Small intestine (tissue), 7 donors: ENCODE measurements around the gene RMRP. TPM values are rescaled to one million over a fixed set of nuclear protein-coding genes. Genes with fewer than 3 reads are reported as not detected.

ENCODE experiments used
- DNase-seq, 2 donors: peaks; one replicate each; pipeline versions ENCODE4 v3.0.0 to v3.0.0-alpha.2; 2013
- FAIRE-seq: peaks from 2 replicates; lab custom pipeline; 2012; peaks lifted over from hg19 to GRCh38; lab: Jason Lieb, UNC
- H3K27ac ChIP-seq, 3 donors: one replicate each; pipeline ENCODE4 v1.5.1; 2013; ENCODE audit warnings: low read length in 2 of 3, mild to moderate bottlenecking in 2 of 3, control low read depth in 1 of 3, inconsistent platforms in 1 of 3, low read depth in 1 of 3, moderate library complexity in 1 of 3
- H3K27me3 ChIP-seq, 3 donors: one replicate each; pipeline ENCODE4 v1.6.1; 2013; ENCODE audit warnings: low read length in 3 of 3, inconsistent platforms in 1 of 3; ENCODE audit not compliant: control insufficient read depth in 3 of 3, insufficient read depth in 3 of 3
- H3K36me3 ChIP-seq, 3 donors: one replicate each; pipeline ENCODE4 v1.6.1; 2013; ENCODE audit warnings: low read length in 3 of 3, inconsistent platforms in 1 of 3, low read depth in 1 of 3, mild to moderate bottlenecking in 1 of 3, moderate library complexity in 1 of 3; ENCODE audit not compliant: control insufficient read depth in 3 of 3, insufficient read depth in 2 of 3
- H3K4me1 ChIP-seq, 3 donors: one replicate each; pipeline ENCODE4 v1.6.1; 2013; ENCODE audit warnings: low read length in 2 of 3, inconsistent platforms in 1 of 3, low read depth in 1 of 3, mild to moderate bottlenecking in 1 of 3, moderate library complexity in 1 of 3; ENCODE audit not compliant: control insufficient read depth in 3 of 3, insufficient read depth in 2 of 3
- H3K4me3 ChIP-seq, 3 donors: one replicate each; pipeline ENCODE4 v1.5.1; 2013; ENCODE audit warnings: low read length in 3 of 3, control low read depth in 1 of 3, inconsistent platforms in 1 of 3, low read depth in 1 of 3, mild to moderate bottlenecking in 1 of 3, moderate library complexity in 1 of 3
- H3K9me3 ChIP-seq, 2 donors: one replicate each; pipeline ENCODE4 v1.6.1; 2013; ENCODE audit warnings: low read depth in 1 of 2, low read length in 1 of 2; ENCODE audit not compliant: control insufficient read depth in 2 of 2, insufficient read depth in 1 of 2
- WGBS, 3 donors: extraction: QIAGEN DNeasy Blood & Tissue Kit; methylation state at CpG; one replicate each; pipeline ENCODE4 v1.1.7; 2013; 5-methylcytosine and 5-hydroxymethylcytosine counted together
- polyA plus RNA-seq, 4 donors: library from polyadenylated mRNA; stranded (reverse) in 3 of 4; unstranded in 1 of 4; fragments of 200-250 nt in 3 of 4; fragments of 120-200 nt in 1 of 4; gene quantifications; one replicate each; pipeline versions ENCODE4 v1.2.1 to v1.2.3, GENCODE V29; 2013
- donor health status: healthy with polysubstance abuse.
- donor health status: control.
- donor health status: control.
- donor health status: Bipolar disorder and iron deficiency.
- donor health status: healthy.

RMRP gene
- polyA plus RNA-seq, 4 donors: 269 TPM; not detected in 3

DNA sequence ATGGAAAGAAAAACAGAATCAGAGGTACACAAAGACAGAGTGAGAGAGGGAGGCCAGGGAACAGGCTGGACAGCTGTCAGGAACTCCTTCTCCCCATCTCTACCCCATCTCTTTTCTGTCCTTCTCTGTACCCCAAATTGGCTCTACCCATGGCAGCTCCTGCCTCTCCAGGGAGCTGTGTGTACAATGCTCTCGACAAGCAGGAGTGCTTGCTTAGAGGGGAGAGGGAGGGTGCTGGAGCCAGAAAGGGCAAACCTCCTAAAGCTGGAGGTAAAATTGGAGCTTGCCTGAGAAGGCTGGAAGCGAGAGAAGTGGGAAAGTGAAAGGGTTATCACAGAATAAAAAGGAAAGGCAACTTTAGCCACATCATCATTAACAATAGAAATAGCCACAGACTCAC lies 25.5 kb upstream of the RMRP start:
- Histone ChIP-seq H3K27me3 (no peaks in the 10 kb centered on the region), H3K4me1 (peaks cover 0 to 3% (median 0%) of the 10 kb centered on the region in 3 donors), H3K9me3 (no peaks in the 10 kb centered on the region), H3K36me3 (peaks cover 0 to 45% (median 0%) of the 10 kb centered on the region in 3 donors), H3K4me3 (no peak overlapping the region), H3K27ac (no peak overlapping the region)
- WGBS, 3 donors: 63 to 80% (median 70%) methylated on average over 2 of the region's 2 CpGs
- FAIRE-seq: no peak
- no peak for DNase-seq

DNA sequence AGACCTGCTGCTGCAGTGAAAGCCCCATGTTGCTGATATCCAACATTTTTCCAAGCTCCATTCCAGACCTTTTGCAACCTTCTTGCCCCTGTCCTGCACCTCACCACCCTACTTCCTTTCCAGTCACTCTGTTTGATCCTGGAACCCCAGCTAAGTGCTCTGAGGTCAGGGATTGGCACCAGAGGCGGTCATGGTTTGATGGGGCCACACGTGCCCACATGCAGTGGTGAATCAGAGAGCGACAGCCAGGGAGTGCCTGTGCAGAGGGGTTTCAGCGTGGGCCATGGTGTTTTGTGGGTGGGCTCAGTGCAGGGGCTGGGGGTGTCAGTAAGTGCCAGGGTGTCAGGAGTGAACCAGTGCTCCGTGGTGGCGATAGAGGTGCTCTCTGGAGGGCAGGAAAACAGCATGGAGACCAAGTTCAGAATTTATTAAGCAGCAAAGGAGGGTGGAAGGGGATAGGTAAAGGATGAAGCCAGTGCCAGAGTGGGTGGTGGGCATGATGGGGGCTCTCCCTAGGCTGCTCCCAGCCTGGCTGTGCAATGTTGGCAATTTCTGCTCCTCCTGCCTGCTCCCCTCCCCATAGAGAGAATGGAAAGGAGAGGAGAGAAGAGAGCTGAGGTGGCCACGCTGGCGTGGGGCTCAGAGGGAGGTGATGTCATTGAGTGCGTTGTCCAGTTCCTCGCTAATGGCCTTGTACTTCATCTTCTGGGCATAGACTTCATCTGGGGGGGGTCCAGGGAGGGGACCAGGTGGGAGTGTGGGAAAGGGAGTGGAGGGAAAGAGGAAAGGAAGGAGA lies 24.9 kb upstream of the RMRP start:
- H3K4me3 ChIP-seq: no peak overlapping the region
- no peak overlapping the region for H3K27ac ChIP-seq
- no peak for DNase-seq
- peaks cover 0 to 40% (median 0%) of the 10 kb centered on the region in 3 donors for H3K36me3 ChIP-seq
- no peaks in the 10 kb centered on the region for H3K27me3 ChIP-seq
- FAIRE-seq: no peak
- 81 to 89% (median 86%) methylated on average over 10 of the region's 10 CpGs for WGBS, 3 donors
- no peaks in the 10 kb centered on the region for H3K4me1 ChIP-seq
- H3K9me3 ChIP-seq: no peaks in the 10 kb centered on the region

DNA sequence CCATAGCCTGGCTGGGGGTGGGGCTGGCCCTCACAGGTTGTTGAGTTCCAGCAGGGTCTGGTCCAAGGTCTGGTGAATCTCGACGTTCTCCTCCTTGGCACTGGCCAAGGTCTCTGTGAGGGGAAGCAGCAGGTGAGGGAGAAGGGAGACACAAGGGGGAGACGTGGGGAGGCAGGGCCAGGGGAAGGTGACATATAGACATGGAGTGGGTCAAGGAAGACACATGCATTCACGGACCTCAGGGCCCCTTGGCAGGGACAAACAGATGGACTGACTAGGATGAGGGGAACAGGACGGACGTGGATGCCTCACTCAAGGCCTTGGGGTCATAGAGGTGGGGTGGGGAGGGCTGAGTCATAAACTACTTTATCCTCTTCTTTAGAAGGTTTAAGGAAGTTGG lies 24.2 kb upstream of the RMRP start:
- Histone ChIP-seq H3K27ac (no peak overlapping the region), H3K4me1 (no peaks in the 10 kb centered on the region), H3K4me3 (no peak overlapping the region), H3K27me3 (no peaks in the 10 kb centered on the region), H3K36me3 (peaks cover 0 to 36% (median 0%) of the 10 kb centered on the region in 3 donors), H3K9me3 (no peaks in the 10 kb centered on the region)
- DNase-seq (no peak), FAIRE-seq (no peak)
- 44 to 66% (median 62%) methylated on average over 6 of the region's 6 CpGs for WGBS, 3 donors

DNA sequence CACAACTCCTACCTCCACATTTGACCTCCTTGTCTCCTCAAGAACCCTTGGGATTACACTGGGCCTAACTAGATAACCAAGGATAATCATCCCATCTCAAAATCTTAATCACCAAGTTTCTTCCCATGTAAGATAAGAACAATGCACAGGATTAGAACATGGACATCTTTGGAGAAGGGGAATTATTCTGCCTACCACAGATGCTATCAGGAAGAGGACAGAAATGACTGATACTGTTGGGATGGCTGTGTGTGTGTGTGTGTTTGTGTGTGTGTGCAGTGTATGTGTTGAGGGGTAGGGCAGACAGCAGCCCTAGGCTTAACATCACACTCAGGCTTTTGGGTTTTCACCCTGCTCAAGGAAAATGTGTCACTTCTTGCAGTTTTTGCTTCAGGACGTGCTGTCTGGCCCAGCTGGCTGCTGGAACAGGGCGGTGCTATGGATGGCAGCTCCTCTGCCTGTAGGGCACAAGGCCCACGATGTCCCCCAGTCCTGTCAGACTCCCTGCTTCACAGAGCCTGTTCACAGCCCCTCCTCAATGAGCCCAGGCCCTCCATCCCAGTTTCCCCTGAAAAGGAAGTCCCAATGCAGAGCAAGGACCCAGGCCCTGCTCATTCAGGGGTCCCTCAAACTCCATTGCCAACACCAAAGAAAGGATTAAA lies 23.7 kb upstream of the RMRP start:
- no peaks in the 10 kb centered on the region for H3K4me1 ChIP-seq
- peaks cover 0 to 32% (median 0%) of the 10 kb centered on the region in 3 donors for H3K36me3 ChIP-seq
- 72 to 81% (median 76%) methylated on average over 3 of the region's 3 CpGs for WGBS, 3 donors
- H3K27ac ChIP-seq: no peak overlapping the region
- H3K9me3 ChIP-seq: no peaks in the 10 kb centered on the region
- DNase-seq (no peak), FAIRE-seq (no peak)
- peaks cover 0 to 2% (median 0%) of the 10 kb centered on the region in 3 donors for H3K27me3 ChIP-seq
- no peak overlapping the region for H3K4me3 ChIP-seq

DNA sequence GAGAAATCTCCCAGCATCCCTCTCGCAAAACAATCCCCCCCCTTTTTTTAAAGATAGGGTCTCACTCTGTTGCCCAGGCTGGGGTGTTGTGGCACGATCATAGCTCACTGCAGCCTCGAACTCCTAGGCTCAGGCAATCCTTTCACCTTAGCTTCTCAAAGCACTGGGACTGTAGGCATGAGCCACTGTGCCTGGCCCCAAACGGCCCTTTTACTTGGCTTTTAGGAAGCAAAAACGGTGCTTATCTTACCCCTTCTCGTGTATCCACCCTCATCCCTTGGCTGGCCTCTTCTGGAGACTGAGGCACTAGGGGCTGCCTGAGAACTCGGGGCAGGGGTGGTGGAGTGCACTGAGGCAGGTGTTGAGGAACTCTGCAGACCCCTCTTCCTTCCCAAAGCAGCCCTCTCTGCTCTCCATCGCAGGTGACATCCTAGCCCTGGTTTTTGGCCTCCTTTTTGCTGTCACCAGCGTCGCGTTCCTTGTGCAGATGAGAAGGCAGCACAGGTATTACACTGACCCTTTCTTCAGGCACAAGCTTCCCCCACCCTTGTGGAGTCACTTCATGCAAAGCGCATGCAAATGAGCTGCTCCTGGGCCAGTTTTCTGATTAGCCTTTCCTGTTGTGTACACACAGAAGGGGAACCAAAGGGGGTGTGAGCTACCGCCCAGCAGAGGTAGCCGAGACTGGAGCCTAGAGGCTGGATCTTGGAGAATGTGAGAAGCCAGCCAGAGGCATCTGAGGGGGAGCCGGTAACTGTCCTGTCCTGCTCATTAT lies 22.7 kb upstream of the RMRP start:
- FAIRE-seq (no peak), DNase-seq (no peak)
- Histone ChIP-seq H3K9me3 (no peaks in the 10 kb centered on the region), H3K36me3 (peaks cover 0 to 27% (median 0%) of the 10 kb centered on the region in 3 donors), H3K27me3 (peaks cover 0 to 8% (median 0%) of the 10 kb centered on the region in 3 donors), H3K4me1 (peaks cover 0 to 5% (median 3%) of the 10 kb centered on the region in 3 donors), H3K27ac (no peak overlapping the region), H3K4me3 (no peak overlapping the region)
- 64 to 80% (median 77%) methylated on average over 15 of the region's 15 CpGs for WGBS, 3 donors

DNA sequence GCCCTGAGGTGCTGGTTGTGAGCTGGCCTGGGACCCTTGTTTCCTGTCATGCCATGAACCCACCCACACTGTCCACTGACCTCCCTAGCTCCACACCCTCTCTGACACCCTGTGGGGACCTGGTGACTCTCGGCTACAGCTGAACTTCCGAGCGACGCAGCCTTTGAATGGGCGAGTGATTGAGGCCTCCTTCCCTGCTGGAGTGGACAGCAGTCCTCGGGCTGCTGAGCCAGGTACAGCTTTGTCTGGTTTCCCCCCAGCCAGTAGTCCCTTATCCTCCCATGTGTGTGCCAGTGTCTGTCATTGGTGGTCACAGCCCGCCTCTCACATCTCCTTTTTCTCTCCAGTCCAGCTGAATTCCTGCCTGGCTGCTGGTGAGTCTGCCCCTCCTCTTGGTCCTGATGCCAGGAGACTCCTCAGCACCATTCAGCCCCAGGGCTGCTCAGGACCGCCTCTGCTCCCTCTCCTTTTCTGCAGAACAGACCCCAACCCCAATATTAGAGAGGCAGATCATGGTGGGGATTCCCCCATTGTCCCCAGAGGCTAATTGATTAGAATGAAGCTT lies 22.0 kb upstream of the RMRP start:
- peaks cover 0 to 5% (median 3%) of the 10 kb centered on the region in 3 donors for H3K4me1 ChIP-seq
- no peak overlapping the region for H3K4me3 ChIP-seq
- FAIRE-seq (no peak), DNase-seq (no peak)
- H3K27ac ChIP-seq: no peak overlapping the region
- H3K27me3 ChIP-seq: peaks cover 0 to 12% (median 0%) of the 10 kb centered on the region in 3 donors
- H3K9me3 ChIP-seq: no peaks in the 10 kb centered on the region
- 88 to 94% (median 93%) methylated on average over 8 of the region's 8 CpGs for WGBS, 3 donors
- H3K36me3 ChIP-seq: peaks cover 0 to 20% (median 0%) of the 10 kb centered on the region in 3 donors

DNA sequence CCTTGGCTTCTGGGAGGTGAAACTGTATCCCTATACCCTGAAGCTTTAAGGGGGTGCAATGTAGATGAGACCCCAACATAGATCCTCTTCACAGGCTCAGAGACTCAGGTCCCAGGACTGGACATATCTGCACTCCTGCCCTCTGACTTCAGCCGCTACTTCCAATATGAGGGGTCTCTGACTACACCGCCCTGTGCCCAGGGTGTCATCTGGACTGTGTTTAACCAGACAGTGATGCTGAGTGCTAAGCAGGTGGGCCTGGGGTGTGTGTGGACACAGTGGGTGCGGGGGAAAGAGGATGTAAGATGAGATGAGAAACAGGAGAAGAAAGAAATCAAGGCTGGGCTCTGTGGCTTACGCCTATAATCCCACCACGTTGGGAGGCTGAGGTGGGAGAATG lies 21.3 kb upstream of the RMRP start:
- no peaks in the 10 kb centered on the region for H3K9me3 ChIP-seq
- no peak overlapping the region for H3K4me3 ChIP-seq
- H3K27ac ChIP-seq: no peak overlapping the region
- H3K36me3 ChIP-seq: peaks cover 0 to 16% (median 0%) of the 10 kb centered on the region in 3 donors
- 87 to 93% (median 92%) methylated on average over 5 of the region's 5 CpGs for WGBS, 3 donors
- H3K4me1 ChIP-seq: peaks cover 0 to 5% (median 3%) of the 10 kb centered on the region in 3 donors
- FAIRE-seq (no peak), DNase-seq (no peak)
- H3K27me3 ChIP-seq: peaks cover 0 to 12% (median 0%) of the 10 kb centered on the region in 3 donors
